H1 (cell line): Measurements from ENCODE around the gene PTPRG. TPM values are rescaled to one million over a fixed set of nuclear protein-coding genes. Genes with fewer than 3 reads are reported as not detected.

ENCODE experiments used
- ATF2 ChIP-seq: IDR thresholded peaks from 2 replicates; pipeline ENCODE4 v1.6.1; 2012; ENCODE audit warnings: low read length, inconsistent platforms
- KDM1A ChIP-seq: fragments of 200-600, 300-600 bp; sonication (generic); IDR thresholded peaks from 2 replicates; pipeline ENCODE4 v1.7.1; 2016; ENCODE audit warnings: mild to moderate bottlenecking, low read length, borderline replicate concordance
- POU5F1 ChIP-seq: IDR thresholded peaks from 2 replicates; pipeline ENCODE4 v1.6.1; 2011; ENCODE audit warnings: low read depth, mild to moderate bottlenecking, low read length, moderate library complexity
- polyA plus RNA-seq, 7 experiments: library from polyadenylated mRNA; depleted of rRNA in 3 of 7; stranded (reverse) in 5 of 7; unstranded in 2 of 7; fragments of >200 nt in 5 of 7; fragments of 200-250 nt in 2 of 7; gene quantifications; 1 replicate in 5 of 7; 2 replicates in 1 of 7; 4 replicates in 1 of 7; pipeline versions ENCODE4 v1.2.1 to v1.2.3, GENCODE V29; 2011 to 2013; ENCODE audit warnings: missing spikeins in 2 of 7, mixed read lengths in 2 of 7
- total RNA-seq: library from RNA; stranded (reverse); fragmentation: NEBNext Ultra II Directional; extraction: Animal tissue kit (Norgen Biotek cat#: 25700); gene quantifications from 2 replicates; pipeline ENCODE4 v1.2.1, GENCODE V29; 2021

The PTPRG gene
- total and polyA plus RNA-seq, 2 of the 8 experiments (the other 6 are each of a cell fraction or from before 2014, with no cell fraction given) = 23.3 to 96.2 TPM

GRCh38 chr3:62039586-62039985 is 478.2 kb downstream of the PTPRG start (continued):
- TF ChIP-seq ATF2 = no peak
- TF ChIP-seq KDM1A = no peak
- TF ChIP-seq POU5F1 = no peak
